Stomach (tissue), 4 donors: Measurements from ENCODE around the gene SCAI.

Source experiments
- CTCF ChIP-seq, 7 experiments: fragments of 450-650 bp in 4 of 7; fragments of 200-600 bp in 3 of 7; sonication (generic) in 3 of 7; IDR thresholded peaks; one replicate each; pipeline ENCODE4 v1.5.1; 2016 to 2019; ENCODE audit warnings: antibody characterized with exemption in 7 of 7, control low read depth in 2 of 7, mild to moderate bottlenecking in 1 of 7
- EP300 ChIP-seq: sonication (generic); formaldehyde crosslinking; IDR thresholded peaks from one replicate; pipeline ENCODE4 v1.6.1; 2017; ENCODE audit warnings: antibody characterized with exemption
- POLR2AphosphoS5 ChIP-seq, 3 donors: sonication (generic); formaldehyde crosslinking; IDR thresholded peaks; one replicate each; pipeline ENCODE4 v1.6.1; 2016; ENCODE audit warnings: antibody characterized with exemption in 3 of 3

GRCh38 chr9:125110464-125110863, 32.9 kb downstream of the SCAI start:
- TF ChIP-seq CTCF (IDR thresholded peaks at IDR 0.05) (no peak), POLR2AphosphoS5 (IDR thresholded peaks at IDR 0.05) (no peak), EP300 (no peak)
